LNCAP (cell line): ENCODE measurements around the gene ASZ1.

ENCODE experiments used
- CTCF ChIP-seq: fragments of 450-650 bp; IDR thresholded peaks from 2 replicates; pipeline ENCODE4 v1.5.1; 2017; ENCODE audit warnings: mild to moderate bottlenecking

The ASZ1 gene

GRCh38 chr7:117383483-117384189 is 43.7 kb downstream of the ASZ1 start:
- no peak for TF ChIP-seq CTCF

- TF ChIP-seq CTCF, result no peak
Measured at GRCh38 chr7:117383046-117383445, 44.2 kb downstream of the ASZ1 start.

GRCh38 chr7:117381362-117381761 is 45.9 kb downstream of the ASZ1 start:
- peak; percentile 28; the same call in 1 of the 2 replicates for TF ChIP-seq CTCF

- TF ChIP-seq CTCF, result peak; percentile 29; the same call in 1 of the 2 replicates
Measured at GRCh38 chr7:117375380-117375779, 51.9 kb downstream of the ASZ1 start.

- no peak for TF ChIP-seq CTCF
Measured at GRCh38 chr7:117372073-117372472, 55.2 kb downstream of the ASZ1 start.

- TF ChIP-seq CTCF, result no peak
Measured at GRCh38 chr7:117364339-117365080, 62.8 kb downstream of the ASZ1 start.

- TF ChIP-seq CTCF, result no peak
Measured at GRCh38 chr7:117362294-117362888, 64.9 kb downstream of the ASZ1 start.
